GM12891 (cell line): ENCODE results near the gene TMEM38B.

Source experiments
- PAX5 ChIP-seq: IDR thresholded peaks from 2 replicates; pipeline ENCODE4 v1.6.1; 2011; ENCODE audit warnings: low read length, moderate library complexity, mild to moderate bottlenecking; ENCODE audit not compliant: insufficient read depth, severe bottlenecking
- POLR2A ChIP-seq: IDR thresholded peaks from 2 replicates; pipeline ENCODE4 v1.6.1; 2011; ENCODE audit warnings: low read depth, low read length, control low read depth
- POLR2AphosphoS5 ChIP-seq: IDR thresholded peaks from 2 replicates; pipeline ENCODE4 v1.6.1; 2011; ENCODE audit warnings: low read depth, low read length, control low read depth
- POU2F2 ChIP-seq: IDR thresholded peaks from 2 replicates; pipeline ENCODE4 v1.6.1; 2011; ENCODE audit warnings: low read depth, mild to moderate bottlenecking, control low read depth, low read length, moderate library complexity
- SPI1 ChIP-seq: IDR thresholded peaks from 2 replicates; pipeline ENCODE4 v1.6.1; 2011; ENCODE audit warnings: low read depth, low read length, control low read depth
- TAF1 ChIP-seq: IDR thresholded peaks from 2 replicates; pipeline ENCODE4 v1.6.1; 2011; ENCODE audit warnings: low read depth, low read length, control low read depth

GRCh38 chr9:105683688-105684275 is 10.6 kb upstream of the TMEM38B start:
- TF ChIP-seq TAF1 (no peak), POLR2A (no peak), POLR2AphosphoS5 (no peak), SPI1 (no peak), POU2F2 (no peak), PAX5 (no peak)
